B cell (primary cell): Measurements from ENCODE around the gene DAAM2. TPM values are rescaled to one million over a fixed set of nuclear protein-coding genes. Genes with fewer than 3 reads are reported as not detected.

ENCODE experiments used
- ATAC-seq: fragments of 200-7000 bp; cut with Tn5 transposase; one replicate; pipeline ENCODE4 v1.10.0; 2021; ENCODE audit warnings: low read depth, mild to moderate bottlenecking, moderate number of reproducible peaks, moderate library complexity
- CTCF ChIA-PET: fragments of 350-600 bp; sonication (Branson Sonifier 250); formaldehyde crosslinking; loops from one replicate; lab custom pipeline; 2021; ENCODE audit warnings: antibody characterized with exemption, inconsistent platforms; lab: Charles Lee
- POLR2A ChIA-PET: fragments of 350-600 bp; sonication (Branson Sonifier 250); formaldehyde crosslinking; loops from one replicate; lab custom pipeline; 2021; ENCODE audit warnings: antibody characterized with exemption; lab: Charles Lee
- DNase-seq: peaks from one replicate; pipeline ENCODE4 v3.0.0; 2013
- H2AFZ ChIP-seq: 2 replicates; pipeline ENCODE4 v1.6.1; 2012; ENCODE audit warnings: mild to moderate bottlenecking, low read depth, low read length; ENCODE audit not compliant: insufficient read depth, poor library complexity, severe bottlenecking
- H3K27ac ChIP-seq, 2 donors: 1 replicate in 1 of 2; 2 replicates in 1 of 2; pipeline ENCODE4 v1.5.1; 2012 to 2013; ENCODE audit warnings: low read length in 2 of 2, mild to moderate bottlenecking in 2 of 2, moderate library complexity in 1 of 2
- H3K27me3 ChIP-seq, 4 experiments: fragments of 200-600 bp in 1 of 4; sonication (generic) in 1 of 4; replicated peaks in 1 of 4; 1 replicate in 2 of 4; 2 replicates in 2 of 4; pipeline versions ENCODE4 v1.6.1 to v1.7.0; 2013 to 2016; ENCODE audit warnings: low read length in 3 of 4, mild to moderate bottlenecking in 2 of 4, mixed read lengths in 1 of 4, moderate library complexity in 1 of 4; ENCODE audit not compliant: insufficient read depth in 4 of 4, control insufficient read depth in 3 of 4; ENCODE audit errors: control extremely low read depth in 1 of 4
- H3K36me3 ChIP-seq, 2 experiments: replicated peaks in 1 of 2; 1 replicate in 1 of 2; 2 replicates in 1 of 2; pipeline versions ENCODE4 v1.6.1 to v1.7.1; 2013; ENCODE audit warnings: low read length in 1 of 2; ENCODE audit not compliant: insufficient read depth in 2 of 2, control insufficient read depth in 1 of 2; ENCODE audit errors: control extremely low read depth in 1 of 2, extremely low read depth in 1 of 2
- H3K4me1 ChIP-seq, 2 donors: fragments of 200-600 bp in 1 of 2; sonication (generic) in 1 of 2; 1 replicate in 1 of 2; 2 replicates in 1 of 2; pipeline versions ENCODE4 v1.5.1 to v1.6.1; 2013 to 2017; ENCODE audit warnings: low read length in 2 of 2; ENCODE audit not compliant: control insufficient read depth in 2 of 2, insufficient read depth in 2 of 2
- H3K4me2 ChIP-seq: replicated peaks from 2 replicates; pipeline ENCODE3; 2012; ENCODE audit warnings: mild to moderate bottlenecking, low read depth, low read length; ENCODE audit not compliant: poor library complexity, severe bottlenecking
- H3K4me3 ChIP-seq, 5 experiments: fragments of 200-600 bp in 1 of 5; sonication (generic) in 1 of 5; 1 replicate in 3 of 5; 2 replicates in 2 of 5; pipeline versions ENCODE4 v1.5.1 to v1.7.0; 2011 to 2016; ENCODE audit warnings: low read length in 4 of 5, mild to moderate bottlenecking in 4 of 5, low read depth in 2 of 5, control low read depth in 1 of 5, moderate library complexity in 1 of 5; ENCODE audit not compliant: insufficient read depth in 1 of 5; ENCODE audit errors: control extremely low read depth in 1 of 5, extremely low read depth in 1 of 5
- H3K79me2 ChIP-seq: fragments of 200-600 bp; sonication (generic); one replicate; pipeline ENCODE4 v1.6.0; 2016; ENCODE audit warnings: low read length; ENCODE audit not compliant: control insufficient read depth, insufficient read depth
- H3K9ac ChIP-seq: fragments of 200-600 bp; sonication (generic); 2 replicates; pipeline ENCODE4 v1.6.1; 2017; ENCODE audit warnings: mild to moderate bottlenecking, low read length, moderate library complexity
- H3K9me3 ChIP-seq, 3 donors: one replicate each; pipeline versions ENCODE4 v1.6.1 to v1.7.1; 2013; ENCODE audit warnings: low read length in 2 of 3; ENCODE audit not compliant: control insufficient read depth in 2 of 3, insufficient read depth in 1 of 3; ENCODE audit errors: control extremely low read depth in 1 of 3
- H4K20me1 ChIP-seq: 2 replicates; pipeline ENCODE4 v1.6.0; 2012; ENCODE audit warnings: mild to moderate bottlenecking, low read length; ENCODE audit not compliant: insufficient read depth, control insufficient read depth, poor library complexity, severe bottlenecking
- H3K27ac Mint-ChIP-seq: one replicate; pipeline ENCODE4 v1.8.0; 2021; ENCODE audit warnings: mixed read lengths
- H3K27me3 Mint-ChIP-seq: one replicate; pipeline ENCODE4 v1.8.0; 2021; ENCODE audit warnings: mixed read lengths
- H3K4me1 Mint-ChIP-seq: one replicate; pipeline ENCODE4 v1.8.0; 2021; ENCODE audit warnings: mixed read lengths
- H3K4me3 Mint-ChIP-seq: one replicate; pipeline ENCODE4 v1.8.0; 2021; ENCODE audit warnings: mixed read lengths
- H3K9me3 Mint-ChIP-seq: one replicate; pipeline ENCODE4 v1.8.0; 2022; ENCODE audit warnings: mixed read lengths; ENCODE audit not compliant: insufficient read depth
- CTCF ChIP-seq: fragments of 200-600 bp; IDR thresholded peaks from one replicate; pipeline ENCODE4 v1.8.0; 2022; ENCODE audit warnings: antibody characterized with exemption, mild to moderate bottlenecking
- EZH2 ChIP-seq: IDR thresholded peaks from 2 replicates; pipeline ENCODE4 v1.6.1; 2012; ENCODE audit warnings: borderline replicate concordance, low read depth, mild to moderate bottlenecking, moderate library complexity, low read length; ENCODE audit not compliant: insufficient read depth, poor library complexity, severe bottlenecking
- WGBS: methylation state at CpG from one replicate; pipeline ENCODE4 v1.1.5; 2013; ENCODE audit warnings: missing lambda C conversion rate; ENCODE audit not compliant: insufficient coverage; 5-methylcytosine and 5-hydroxymethylcytosine counted together
- intact Hi-C: fragments of 100-400 bp; cut with micrococcal nuclease; formaldehyde crosslinking; loops from one replicate; pipeline ENCODE4 v1.10.0; 2022
- polyA plus RNA-seq: library from polyadenylated mRNA; depleted of rRNA; stranded (reverse); fragments of >200 nt; gene quantifications from 2 replicates; pipeline ENCODE4 v1.2.3, GENCODE V29; 2012
- total RNA-seq, 2 donors: library from RNA; stranded (reverse); fragments of 120-200 nt in 1 of 2; gene quantifications; 1 replicate in 1 of 2; 2 replicates in 1 of 2; pipeline versions ENCODE4 v1.2.3 to v1.2.4, GENCODE V29; 2013 to 2022

Gene DAAM2
- total and polyA plus RNA-seq, 2 donors (not counting 1 experiment from before 2014, with no cell fraction given) = not detected

- POLR2A ChIA-PET = no interaction called here
- H2AFZ ChIP-seq = no peak overlapping the region
- H3K79me2 ChIP-seq = no peaks in the 10 kb centered on the region
- WGBS = 91% methylated on average over 1 of the region's 3 CpGs
- CTCF ChIA-PET = interaction anchor here (0.7 kb wide), 1 partner anchor 434 kb away, joined by 4 read pairs; no protein-coding TSS in a partner anchor
- H3K27me3 ChIP-seq = no peaks in the 10 kb centered on the region
- no peaks in the 10 kb centered on the region for H3K4me1 ChIP-seq
- H3K9ac ChIP-seq = no peak overlapping the region
- Mint-ChIP-seq H3K4me1 (no peaks in the 10 kb centered on the region), H3K27me3 (peaks cover 3% of the 10 kb centered on the region), H3K4me3 (no peak overlapping the region), H3K27ac (no peak overlapping the region), H3K9me3 (no peaks in the 10 kb centered on the region)
- H3K4me2 ChIP-seq = no peak overlapping the region
- no peaks in the 10 kb centered on the region for H4K20me1 ChIP-seq
- H3K27ac ChIP-seq = no peak overlapping the region
- no peak for TF ChIP-seq CTCF
- TF ChIP-seq EZH2 = no peak
- H3K36me3 ChIP-seq = no peaks in the 10 kb centered on the region
- intact Hi-C loops = no loop called here
- H3K9me3 ChIP-seq = peaks cover 0 to 7% (median 0%) of the 10 kb centered on the region in 3 donors
- ATAC-seq = no peak
- H3K4me3 ChIP-seq = no peak overlapping the region
- no peak for DNase-seq
Measured at GRCh38 chr6:39873439-39873838, 81.3 kb downstream of the DAAM2 start.

- ATAC-seq (no peak), DNase-seq (no peak)
- Histone ChIP-seq H3K27ac (no peak overlapping the region), H3K36me3 (no peaks in the 10 kb centered on the region), H3K4me2 (no peak overlapping the region), H3K79me2 (no peaks in the 10 kb centered on the region), H2AFZ (no peak overlapping the region), H3K9ac (no peak overlapping the region), H4K20me1 (no peaks in the 10 kb centered on the region), H3K27me3 (no peaks in the 10 kb centered on the region), H3K9me3 (peaks cover 0 to 8% (median 0%) of the 10 kb centered on the region in 3 donors), H3K4me1 (no peaks in the 10 kb centered on the region), H3K4me3 (no peak overlapping the region)
- CTCF ChIA-PET = no interaction called here
- intact Hi-C loops = no loop called here
- no peaks in the 10 kb centered on the region for H3K9me3 Mint-ChIP-seq
- no peaks in the 10 kb centered on the region for H3K4me1 Mint-ChIP-seq
- H3K27ac Mint-ChIP-seq = no peak overlapping the region
- no peak overlapping the region for H3K4me3 Mint-ChIP-seq
- POLR2A ChIA-PET = no interaction called here
- peaks cover 3% of the 10 kb centered on the region for H3K27me3 Mint-ChIP-seq
- TF ChIP-seq EZH2 = no peak
Measured at GRCh38 chr6:39876111-39876510, 83.9 kb downstream of the DAAM2 start.
